Natural killer cell (primary cell): ENCODE results near the gene MAN1C1. TPM values are rescaled to one million over a fixed set of nuclear protein-coding genes. Genes with fewer than 3 reads are reported as not detected.
A peak's percentile ranks its signal among the peaks of the same experiment; 100 is the strongest.

Experiments used
- ATAC-seq, 3 donors: fragments of 150-1000 bp in 2 of 3; fragments of 200-7000 bp in 1 of 3; cut with Tn5 transposase; 1 replicate in 1 of 3; 2 replicates in 2 of 3; pipeline ENCODE4 v1.10.0; 2021; ENCODE audit warnings: mild to moderate bottlenecking in 2 of 3, moderate library complexity in 2 of 3
- DNase-seq, 2 donors: peaks; one replicate each; pipeline versions ENCODE4 v3.0.0 to v3.0.0-alpha.2; 2013 to 2021; ENCODE audit warnings: mixed read lengths in 1 of 2
- H3K27ac ChIP-seq: one replicate; pipeline ENCODE4 v1.5.1; 2013; ENCODE audit warnings: mild to moderate bottlenecking, low read length
- H3K27me3 ChIP-seq: one replicate; pipeline ENCODE4 v1.6.1; 2013; ENCODE audit warnings: low read length; ENCODE audit not compliant: control insufficient read depth, insufficient read depth
- H3K36me3 ChIP-seq: one replicate; pipeline ENCODE4 v1.6.1; 2013; ENCODE audit warnings: low read length; ENCODE audit not compliant: control insufficient read depth, insufficient read depth
- H3K4me1 ChIP-seq: one replicate; pipeline ENCODE4 v1.6.1; 2013; ENCODE audit warnings: low read length; ENCODE audit not compliant: control insufficient read depth, insufficient read depth
- H3K4me3 ChIP-seq: one replicate; pipeline ENCODE4 v1.5.1; 2013; ENCODE audit warnings: low read length
- H3K9me3 ChIP-seq: one replicate; pipeline ENCODE4 v1.6.1; 2013; ENCODE audit warnings: low read length; ENCODE audit not compliant: control insufficient read depth, insufficient read depth
- H3K27ac Mint-ChIP-seq, 2 donors: one replicate each; pipeline ENCODE4 v1.8.0; 2022; ENCODE audit warnings: mild to moderate bottlenecking in 2 of 2, mixed read lengths in 2 of 2, moderate library complexity in 1 of 2
- H3K27me3 Mint-ChIP-seq, 2 donors: one replicate each; pipeline ENCODE4 v1.8.0; 2022; ENCODE audit warnings: low read depth in 2 of 2, mixed read lengths in 2 of 2
- H3K36me3 Mint-ChIP-seq: one replicate; pipeline ENCODE4 v1.8.0; 2022; ENCODE audit warnings: mixed read lengths
- H3K4me1 Mint-ChIP-seq, 2 donors: one replicate each; pipeline ENCODE4 v1.8.0; 2022; ENCODE audit warnings: mixed read lengths in 2 of 2
- H3K4me3 Mint-ChIP-seq: one replicate; pipeline ENCODE4 v1.8.0; 2022; ENCODE audit warnings: mild to moderate bottlenecking, moderate library complexity, mixed read lengths
- H3K9me3 Mint-ChIP-seq, 2 donors: one replicate each; pipeline ENCODE4 v1.8.0; 2022; ENCODE audit warnings: mixed read lengths in 2 of 2
- CTCF ChIP-seq: fragments of 200-600 bp; IDR thresholded peaks from one replicate; pipeline ENCODE4 v1.8.0; 2022; ENCODE audit warnings: antibody characterized with exemption
- WGBS: methylation state at CpG from one replicate; pipeline ENCODE4 v1.1.7; 2013; ENCODE audit warnings: missing lambda C conversion rate; ENCODE audit not compliant: insufficient coverage; 5-methylcytosine and 5-hydroxymethylcytosine counted together
- intact Hi-C: fragments of 100-400 bp; cut with micrococcal nuclease; formaldehyde crosslinking; loops from one replicate; pipeline ENCODE4 v1.14.2; 2022
- total RNA-seq, 4 donors: library from RNA; stranded (reverse); fragments of 120-200 nt in 1 of 4; gene quantifications; one replicate each; pipeline versions ENCODE4 v1.2.3 to v1.2.4, GENCODE V29; 2013 to 2022

Gene MAN1C1
- total RNA-seq, 3 donors from 2014 or later (not counting 1 experiment from before 2014, with no cell fraction given), result 3.6 to 7.5 (median 7.1) TPM

- no peaks in the 10 kb centered on the region for H3K36me3 ChIP-seq
- WGBS, result 84% methylated on average over 7 of the region's 7 CpGs
- Mint-ChIP-seq H3K9me3 (no peaks in the 10 kb centered on the region), H3K27ac (no peak overlapping the region), H3K4me3 (no peak overlapping the region), H3K27me3 (no peaks in the 10 kb centered on the region), H3K4me1 (peaks cover 0 to 2% of the 10 kb centered on the region in 2 donors), H3K36me3 (no peaks in the 10 kb centered on the region)
- no peak overlapping the region for H3K27ac ChIP-seq
- H3K4me1 ChIP-seq, result peaks cover 15% of the 10 kb centered on the region
- ATAC-seq (no peak), DNase-seq (no peak)
- H3K27me3 ChIP-seq, result no peaks in the 10 kb centered on the region
- intact Hi-C loops, result loop anchor here (5.0 kb wide), 1 partner anchor 308 kb away; no protein-coding TSS in a partner anchor
- no peaks in the 10 kb centered on the region for H3K9me3 ChIP-seq
- H3K4me3 ChIP-seq, result no peak overlapping the region
- TF ChIP-seq CTCF, result no peak
Measured at GRCh38 chr1:25809929-25810328, 193.3 kb downstream of the MAN1C1 start.

- no peaks in the 10 kb centered on the region for H3K36me3 Mint-ChIP-seq
- Histone ChIP-seq H3K36me3 (no peaks in the 10 kb centered on the region), H3K27ac (no peak overlapping the region), H3K4me1 (peaks cover 15% of the 10 kb centered on the region), H3K27me3 (no peaks in the 10 kb centered on the region), H3K9me3 (no peaks in the 10 kb centered on the region), H3K4me3 (no peak overlapping the region)
- DNase-seq, result peak; percentile 82 to 88
- H3K4me1 Mint-ChIP-seq, result peaks cover 0 to 5% of the 10 kb centered on the region in 2 donors
- 34% methylated on average over 18 of the region's 21 CpGs for WGBS
- no peak overlapping the region for H3K27ac Mint-ChIP-seq
- peak; percentile 93 for TF ChIP-seq CTCF
- H3K27me3 Mint-ChIP-seq, result no peaks in the 10 kb centered on the region
- no peak overlapping the region for H3K4me3 Mint-ChIP-seq
- intact Hi-C loops, result loop anchor here (5.0 kb wide), 1 partner anchor 308 kb away; no protein-coding TSS in a partner anchor
- ATAC-seq, result peak; percentile 84 to 99 (median 97)
- H3K9me3 Mint-ChIP-seq, result no peaks in the 10 kb centered on the region
Measured at GRCh38 chr1:25810341-25811299, 194.0 kb downstream of the MAN1C1 start.

- Histone ChIP-seq H3K9me3 (no peaks in the 10 kb centered on the region), H3K4me1 (peaks cover 15% of the 10 kb centered on the region), H3K27me3 (no peaks in the 10 kb centered on the region), H3K4me3 (no peak overlapping the region), H3K27ac (no peak overlapping the region), H3K36me3 (no peaks in the 10 kb centered on the region)
- Mint-ChIP-seq H3K27ac (no peak overlapping the region), H3K36me3 (no peaks in the 10 kb centered on the region), H3K27me3 (no peaks in the 10 kb centered on the region), H3K9me3 (no peaks in the 10 kb centered on the region), H3K4me1 (peaks cover 0 to 5% of the 10 kb centered on the region in 2 donors), H3K4me3 (no peak overlapping the region)
- intact Hi-C loops, result loop anchor here (5.0 kb wide), 1 partner anchor 309 kb away; no protein-coding TSS in a partner anchor
- DNase-seq (no peak), ATAC-seq (no peak)
- WGBS, result 94% methylated on average over 13 of the region's 13 CpGs
- no peak for TF ChIP-seq CTCF
Measured at GRCh38 chr1:25811384-25812082, 194.9 kb downstream of the MAN1C1 start.
